H1 (cell line): ENCODE results near the gene LIF. TPM values are rescaled to one million over a fixed set of nuclear protein-coding genes. Genes with fewer than 3 reads are reported as not detected.

ENCODE experiments used
- CTCF ChIA-PET: fragments of 300-600 bp; sonication (Branson Sonifier 250); formaldehyde crosslinking; loops from one replicate; lab custom pipeline; 2021; ENCODE audit not compliant: partially characterized antibody; lab: Charles Lee
- POLR2A ChIA-PET: fragments of 300-600 bp; sonication (Branson Sonifier 250); formaldehyde crosslinking; loops from one replicate; lab custom pipeline; 2021; ENCODE audit warnings: inconsistent platforms; ENCODE audit not compliant: partially characterized antibody; lab: Charles Lee
- DNase-seq, 2 experiments: peaks; one replicate each; pipeline versions ENCODE4 v3.0.0 to v3.0.0-alpha.2; 2010 to 2022; ENCODE audit warnings: low spot score in 2 of 2, low read depth in 1 of 2, mixed read lengths in 1 of 2
- FAIRE-seq: peaks from 2 replicates; lab custom pipeline; 2011; peaks lifted over from hg19 to GRCh38; lab: Jason Lieb, UNC
- H2AFZ ChIP-seq: 2 replicates; pipeline ENCODE4 v1.8.1; 2012; ENCODE audit warnings: low read length, inconsistent platforms
- H2AK5ac ChIP-seq: 2 replicates; pipeline ENCODE4 v1.6.1; 2013; ENCODE audit warnings: low read depth, low read length
- H2BK120ac ChIP-seq: replicated peaks from 2 replicates; pipeline ENCODE3; 2013; ENCODE audit warnings: low read depth, low read length, inconsistent platforms
- H2BK12ac ChIP-seq: 2 replicates; pipeline ENCODE4 v1.6.1; 2013; ENCODE audit warnings: low read depth, low read length
- H2BK15ac ChIP-seq: 2 replicates; pipeline ENCODE4 v1.6.1; 2013; ENCODE audit warnings: low read length
- H2BK20ac ChIP-seq: 2 replicates; pipeline ENCODE4 v1.6.1; 2013; ENCODE audit warnings: low read length
- H2BK5ac ChIP-seq: 2 replicates; pipeline ENCODE4 v1.6.1; 2013; ENCODE audit warnings: low read depth, low read length
- H3K14ac ChIP-seq: 2 replicates; pipeline ENCODE4 v1.6.1; 2013; ENCODE audit warnings: inconsistent platforms; ENCODE audit not compliant: insufficient read length
- H3K18ac ChIP-seq: 2 replicates; pipeline ENCODE4 v1.6.1; 2013; ENCODE audit warnings: low read length; ENCODE audit errors: extremely low read depth
- H3K23ac ChIP-seq: 2 replicates; pipeline ENCODE4 v1.6.1; 2013; ENCODE audit warnings: inconsistent platforms; ENCODE audit not compliant: insufficient read length
- H3K23me2 ChIP-seq: 2 replicates; pipeline ENCODE4 v1.6.1; 2013; ENCODE audit warnings: low read depth, low read length
- H3K27ac ChIP-seq: 2 replicates; pipeline ENCODE4 v1.6.1; 2011; ENCODE audit warnings: low read depth, low read length, inconsistent platforms
- H3K27me3 ChIP-seq, 4 experiments: replicated peaks in 1 of 4; 1 replicate in 1 of 4; 2 replicates in 3 of 4; pipeline versions ENCODE4 v1.6.1 to v1.8.1; 2011 to 2013; ENCODE audit warnings: low read length in 3 of 4, mild to moderate bottlenecking in 3 of 4, inconsistent platforms in 2 of 4, mixed read lengths in 2 of 4, moderate library complexity in 1 of 4; ENCODE audit not compliant: control insufficient read depth in 3 of 4, insufficient read depth in 3 of 4; ENCODE audit errors: extremely low read depth in 1 of 4
- H3K36me3 ChIP-seq, 4 experiments: 2 replicates each; pipeline versions ENCODE4 v1.6.1 to v1.8.1; 2011 to 2013; ENCODE audit warnings: mild to moderate bottlenecking in 4 of 4, low read length in 3 of 4, moderate library complexity in 2 of 4, control low read depth in 1 of 4, inconsistent platforms in 1 of 4; ENCODE audit not compliant: insufficient read depth in 4 of 4, control insufficient read depth in 2 of 4
- H3K4ac ChIP-seq: replicated peaks from 2 replicates; pipeline ENCODE3; 2013; ENCODE audit warnings: low read length, low read depth, mixed read lengths, inconsistent platforms; ENCODE audit not compliant: insufficient read length
- H3K4me1 ChIP-seq, 4 experiments: replicated peaks in 1 of 4; 1 replicate in 1 of 4; 2 replicates in 3 of 4; pipeline versions ENCODE4 v1.6.1 to v1.8.1; 2011 to 2013; ENCODE audit warnings: low read length in 3 of 4, inconsistent platforms in 2 of 4, mixed read lengths in 1 of 4; ENCODE audit not compliant: insufficient read depth in 4 of 4, control insufficient read depth in 3 of 4
- H3K4me2 ChIP-seq, 2 experiments: 2 replicates each; pipeline versions ENCODE4 v1.6.1 to v1.8.1; 2011 to 2013; ENCODE audit warnings: low read depth in 2 of 2, low read length in 2 of 2, control low read depth in 1 of 2, inconsistent platforms in 1 of 2, mild to moderate bottlenecking in 1 of 2; ENCODE audit not compliant: insufficient read depth in 1 of 2
- H3K4me3 ChIP-seq, 4 experiments: fragments of 200-600, 300-600 bp in 1 of 4; sonication (generic), shearing (Covaris generic), sonication (Bioruptor Twin) in 1 of 4; 2 replicates each; pipeline versions ENCODE4 v1.5.1 to v1.8.1; 2011 to 2016; ENCODE audit warnings: low read length in 4 of 4, low read depth in 3 of 4, control low read depth in 2 of 4, inconsistent platforms in 2 of 4, mild to moderate bottlenecking in 2 of 4, mixed read lengths in 1 of 4, moderate library complexity in 1 of 4; ENCODE audit not compliant: insufficient read depth in 2 of 4; ENCODE audit errors: extremely low read depth in 1 of 4
- H3K56ac ChIP-seq: replicated peaks from 2 replicates; pipeline ENCODE3; 2013; ENCODE audit warnings: low read depth, mild to moderate bottlenecking, mixed read lengths, low read length, inconsistent platforms; ENCODE audit not compliant: insufficient read length
- H3K79me1 ChIP-seq: 2 replicates; pipeline ENCODE4 v1.6.1; 2013; ENCODE audit warnings: low read depth, low read length, control low read depth
- H3K79me2 ChIP-seq, 2 experiments: 2 replicates each; pipeline versions ENCODE4 v1.6.1 to v1.8.1; 2012 to 2013; ENCODE audit warnings: low read length in 2 of 2, mild to moderate bottlenecking in 2 of 2, inconsistent platforms in 1 of 2; ENCODE audit not compliant: insufficient read depth in 2 of 2, control insufficient read depth in 1 of 2
- H3K9ac ChIP-seq, 4 experiments: replicated peaks in 1 of 4; 1 replicate in 1 of 4; 2 replicates in 3 of 4; pipeline versions ENCODE4 v1.6.1 to v1.8.1; 2011 to 2013; ENCODE audit warnings: low read depth in 3 of 4, low read length in 3 of 4, control low read depth in 2 of 4, mild to moderate bottlenecking in 2 of 4, moderate library complexity in 2 of 4, inconsistent platforms in 1 of 4; ENCODE audit errors: extremely low read depth in 1 of 4
- H3K9me3 ChIP-seq, 2 experiments: 2 replicates each; pipeline versions ENCODE4 v1.6.1 to v1.8.1; 2012 to 2013; ENCODE audit warnings: mild to moderate bottlenecking in 2 of 2, moderate library complexity in 2 of 2, control low read depth in 1 of 2, inconsistent platforms in 1 of 2, low read depth in 1 of 2, low read length in 1 of 2, mixed read lengths in 1 of 2; ENCODE audit not compliant: insufficient read depth in 2 of 2
- H4K20me1 ChIP-seq, 2 experiments: replicated peaks in 1 of 2; 2 replicates each; pipeline versions ENCODE3 to v1.8.1; 2011 to 2013; ENCODE audit warnings: inconsistent platforms in 2 of 2, low read length in 2 of 2, mild to moderate bottlenecking in 1 of 2; ENCODE audit not compliant: insufficient read depth in 2 of 2, control insufficient read depth in 1 of 2
- H4K5ac ChIP-seq: 2 replicates; pipeline ENCODE4 v1.6.1; 2013; ENCODE audit warnings: low read length, low read depth, mixed read lengths, inconsistent platforms; ENCODE audit not compliant: insufficient read length
- H4K8ac ChIP-seq: 2 replicates; pipeline ENCODE4 v1.8.0; 2013; ENCODE audit warnings: mild to moderate bottlenecking, moderate library complexity, low read length, inconsistent platforms; ENCODE audit not compliant: insufficient read depth; ENCODE audit errors: extremely low read depth
- H4K91ac ChIP-seq: replicated peaks from 2 replicates; pipeline ENCODE3; 2013; ENCODE audit warnings: low read length, mixed read lengths, inconsistent platforms; ENCODE audit not compliant: insufficient read length
- NANOG ChIP-seq: IDR thresholded peaks from 2 replicates; pipeline ENCODE4 v1.6.1; 2011; ENCODE audit warnings: low read length, low read depth, mild to moderate bottlenecking, inconsistent platforms; ENCODE audit not compliant: insufficient read depth, poor library complexity, severe bottlenecking
- TBP ChIP-seq: IDR thresholded peaks from 2 replicates; pipeline ENCODE4 v1.6.1; 2011; ENCODE audit warnings: low read depth, low read length, improper control_type of control experiment
- ZNF274 ChIP-seq: IDR thresholded peaks from 2 replicates; pipeline ENCODE4 v1.7.0; 2012; ENCODE audit warnings: low read length, borderline replicate concordance; ENCODE audit errors: extremely low read depth
- WGBS, 2 experiments: shearing (Covaris generic) in 1 of 2; methylation state at CpG; one replicate each; pipeline versions ENCODE4 v1.1.6 to v1.1.7; 2013 to 2015; ENCODE audit warnings: low lambda C conversion rate in 2 of 2, mixed read lengths in 2 of 2, inconsistent platforms in 1 of 2, low coverage in 1 of 2, missing lambda C conversion rate in 1 of 2; ENCODE audit not compliant: insufficient replicate concordance in 2 of 2, insufficient coverage in 1 of 2, insufficient read length in 1 of 2; ENCODE audit errors: extremely low coverage in 1 of 2, missing lambda C conversion rate in 1 of 2; 5-methylcytosine and 5-hydroxymethylcytosine counted together
- polyA plus RNA-seq, 7 experiments: library from polyadenylated mRNA; depleted of rRNA in 3 of 7; stranded (reverse) in 5 of 7; unstranded in 2 of 7; fragments of >200 nt in 5 of 7; fragments of 200-250 nt in 2 of 7; gene quantifications; 1 replicate in 5 of 7; 2 replicates in 1 of 7; 4 replicates in 1 of 7; pipeline versions ENCODE4 v1.2.1 to v1.2.3, GENCODE V29; 2011 to 2013; ENCODE audit warnings: missing spikeins in 2 of 7, mixed read lengths in 2 of 7
- total RNA-seq: library from RNA; stranded (reverse); fragmentation: NEBNext Ultra II Directional; extraction: Animal tissue kit (Norgen Biotek cat#: 25700); gene quantifications from 2 replicates; pipeline ENCODE4 v1.2.1, GENCODE V29; 2021
- TF ChIP-seq, protein P1 (sequence below), 3 experiments: IDR thresholded peaks; 1 replicate in 2 of 3; 2 replicates in 1 of 3; pipeline versions ENCODE4 v1.5.1 to v1.6.1; 2011; ENCODE audit warnings: low read length in 3 of 3, mild to moderate bottlenecking in 3 of 3, inconsistent platforms in 2 of 3, low read depth in 1 of 3, moderate library complexity in 1 of 3; ENCODE audit not compliant: insufficient read depth in 1 of 3; ENCODE audit errors: control extremely low read depth in 1 of 3

Gene LIF
- total and polyA plus RNA-seq, 2 of the 8 experiments (the other 6 are each of a cell fraction or from before 2014, with no cell fraction given) = 3.3 to 3.5 TPM

DNA sequence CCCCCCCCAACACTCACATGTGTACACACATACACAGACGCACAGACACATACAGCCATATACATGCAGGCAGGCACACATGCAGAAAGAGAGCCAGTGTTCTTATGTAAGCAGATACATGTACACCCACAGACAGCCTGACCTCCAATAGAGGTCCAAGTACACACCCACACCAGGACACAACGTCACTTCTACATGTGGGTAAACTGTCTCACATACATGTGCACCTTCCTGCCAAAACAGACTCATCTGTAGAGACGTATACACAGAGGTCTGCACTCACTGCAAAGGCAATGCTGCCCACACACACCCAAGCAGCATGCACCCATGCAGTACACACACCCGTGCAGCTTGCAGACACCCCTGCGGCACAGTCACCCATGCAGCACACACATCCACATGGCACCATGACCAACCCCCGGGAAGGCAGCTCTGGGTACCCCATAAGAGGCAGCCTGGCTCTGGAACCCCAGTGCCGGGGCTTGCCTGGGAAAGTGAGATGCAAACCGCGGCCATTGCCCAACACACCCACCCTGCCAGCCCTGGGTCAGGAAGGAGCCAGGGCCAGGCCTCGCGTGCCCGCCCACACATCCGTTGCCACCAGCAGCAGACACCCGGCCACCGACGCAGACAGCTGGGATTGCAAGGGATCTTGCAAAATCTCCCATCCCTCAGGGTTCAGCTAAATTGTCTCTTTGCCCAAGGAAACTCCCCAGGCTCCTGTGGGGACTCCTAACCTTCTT, 32.7 kb upstream of the LIF start:
- Histone ChIP-seq H2BK5ac (0 out of 2 replicates have a peak overlapping the region, but pooled peaks have one; percentile 24), H3K79me2 (no peaks in the 10 kb centered on the region), H3K4me3 (no peak overlapping the region), H3K23me2 (no peaks in the 10 kb centered on the region; the same call in 1 of the 2 replicates), H3K18ac (no peak overlapping the region), H2AK5ac (0 out of 2 replicates have a peak overlapping the region, but pooled peaks have one; percentile 54), H2BK20ac (no peak overlapping the region), H2BK12ac (no peak overlapping the region; the same call in 1 of the 2 replicates), H4K8ac (no peak overlapping the region), H4K91ac (no peak overlapping the region), H3K27ac (no peak overlapping the region), H4K5ac (no peak overlapping the region), H2BK120ac (no peak overlapping the region), H3K9me3 (no peaks in the 10 kb centered on the region), H3K27me3 (no peaks in the 10 kb centered on the region), H3K4ac (no peak overlapping the region), H3K4me1 (peaks cover 0 to 10% (median 3%) of the 10 kb centered on the region in 4 experiments; a peak in 3 of 7 replicates), H2AFZ (no peak overlapping the region), H3K79me1 (no peaks in the 10 kb centered on the region), H3K14ac (no peak overlapping the region), H2BK15ac (no peak overlapping the region; the same call in 1 of the 2 replicates), H3K9ac (no peak overlapping the region), H4K20me1 (no peaks in the 10 kb centered on the region), H3K36me3 (no peaks in the 10 kb centered on the region), H3K56ac (no peak overlapping the region), H3K23ac (no peak overlapping the region), H3K4me2 (no peak overlapping the region)
- WGBS, 2 experiments = 82% methylated on average over 16 of the region's 16 CpGs; no CpG with 5 or more reads in 1 of the 2 experiments
- POLR2A ChIA-PET = interaction anchor here (1.4 to 1.7 kb wide), 2 partner anchors 9 to 16 kb away, joined by 3 read pairs; no protein-coding TSS in a partner anchor
- CTCF ChIA-PET = interaction anchor here (0.5 to 5.3 kb wide), 6 partner anchors 8 to 702 kb away, joined by 3 to 35 read pairs (median 8); partner anchors contain the start of gene CASTOR1
- no peak for DNase-seq
- FAIRE-seq = no peak
- TF ChIP-seq ZNF274 (no peak), TBP (no peak), NANOG (no peak)
- TF ChIP-seq, protein P1, sequence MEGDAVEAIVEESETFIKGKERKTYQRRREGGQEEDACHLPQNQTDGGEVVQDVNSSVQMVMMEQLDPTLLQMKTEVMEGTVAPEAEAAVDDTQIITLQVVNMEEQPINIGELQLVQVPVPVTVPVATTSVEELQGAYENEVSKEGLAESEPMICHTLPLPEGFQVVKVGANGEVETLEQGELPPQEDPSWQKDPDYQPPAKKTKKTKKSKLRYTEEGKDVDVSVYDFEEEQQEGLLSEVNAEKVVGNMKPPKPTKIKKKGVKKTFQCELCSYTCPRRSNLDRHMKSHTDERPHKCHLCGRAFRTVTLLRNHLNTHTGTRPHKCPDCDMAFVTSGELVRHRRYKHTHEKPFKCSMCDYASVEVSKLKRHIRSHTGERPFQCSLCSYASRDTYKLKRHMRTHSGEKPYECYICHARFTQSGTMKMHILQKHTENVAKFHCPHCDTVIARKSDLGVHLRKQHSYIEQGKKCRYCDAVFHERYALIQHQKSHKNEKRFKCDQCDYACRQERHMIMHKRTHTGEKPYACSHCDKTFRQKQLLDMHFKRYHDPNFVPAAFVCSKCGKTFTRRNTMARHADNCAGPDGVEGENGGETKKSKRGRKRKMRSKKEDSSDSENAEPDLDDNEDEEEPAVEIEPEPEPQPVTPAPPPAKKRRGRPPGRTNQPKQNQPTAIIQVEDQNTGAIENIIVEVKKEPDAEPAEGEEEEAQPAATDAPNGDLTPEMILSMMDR (IDR thresholded peaks at IDR 0.05; ENCODE audit: control extremely low read depth in 1 of 3, insufficient read depth in 1 of 3, low read depth in 1 of 3, low read length in 3 of 3) = no peak
